ENCODE results near the gene SEC14L1.

SEC14L1 gene

GRCh38 chr17:77191244-77191643 is 50.5 kb downstream of the SEC14L1 start:
- no peak for DNase-seq (ENCODE audit: low read depth)

- DNase-seq (ENCODE audit: low read depth) = no peak
Observed at GRCh38 chr17:77193653-77194052, 52.9 kb downstream of the SEC14L1 start.

- DNase-seq (ENCODE audit: low read depth) = no peak
Observed at GRCh38 chr17:77194179-77194578, 53.4 kb downstream of the SEC14L1 start.

GRCh38 chr17:77196251-77196650 is 55.5 kb downstream of the SEC14L1 start:
- DNase-seq (ENCODE audit: low read depth) = peak; percentile 15

GRCh38 chr17:77197115-77197514 is 56.3 kb downstream of the SEC14L1 start:
- no peak for DNase-seq (ENCODE audit: low read depth)

GRCh38 chr17:77200711-77201110 is 59.9 kb downstream of the SEC14L1 start:
- DNase-seq (ENCODE audit: low read depth) = no peak

- no peak for DNase-seq (ENCODE audit: low read depth)
Observed at GRCh38 chr17:77203436-77203835, 62.7 kb downstream of the SEC14L1 start.

GRCh38 chr17:77203846-77204245 is 63.1 kb downstream of the SEC14L1 start:
- no peak for DNase-seq (ENCODE audit: low read depth)

GRCh38 chr17:77204536-77204935 is 63.8 kb downstream of the SEC14L1 start:
- DNase-seq (ENCODE audit: low read depth) = no peak

GRCh38 chr17:77205396-77206125 is 64.8 kb downstream of the SEC14L1 start:
- no peak for DNase-seq (ENCODE audit: low read depth)

GRCh38 chr17:77206158-77206956 is 65.6 kb downstream of the SEC14L1 start:
- DNase-seq (ENCODE audit: low read depth) = no peak

- DNase-seq (ENCODE audit: low read depth) = no peak
Observed at GRCh38 chr17:77207689-77208216, 67.0 kb downstream of the SEC14L1 start.

- peak; percentile 46 for DNase-seq (ENCODE audit: low read depth)
Observed at GRCh38 chr17:77208217-77208808, 67.5 kb downstream of the SEC14L1 start.

GRCh38 chr17:77208856-77209255 is 68.1 kb downstream of the SEC14L1 start:
- no peak for DNase-seq (ENCODE audit: low read depth)

GRCh38 chr17:77209330-77209748 is 68.6 kb downstream of the SEC14L1 start:
- no peak for DNase-seq (ENCODE audit: low read depth)

- no peak for DNase-seq (ENCODE audit: low read depth)
Observed at GRCh38 chr17:77210331-77210730, 69.6 kb downstream of the SEC14L1 start.

GRCh38 chr17:77210946-77211541 is 70.3 kb downstream of the SEC14L1 start:
- DNase-seq (ENCODE audit: low read depth) = no peak

GRCh38 chr17:77211681-77212080 is 70.9 kb downstream of the SEC14L1 start:
- DNase-seq (ENCODE audit: low read depth) = no peak

- DNase-seq (ENCODE audit: low read depth) = no peak
Observed at GRCh38 chr17:77212081-77212832, 71.5 kb downstream of the SEC14L1 start.

- DNase-seq (ENCODE audit: low read depth) = no peak
Observed at GRCh38 chr17:77212833-77213777, 72.3 kb downstream of the SEC14L1 start.

GRCh38 chr17:77213778-77214132 is 73.0 kb downstream of the SEC14L1 start:
- DNase-seq (ENCODE audit: low read depth) = no peak
